HG02943 (cell line): ENCODE data around the gene ENPP1.
"Not testable (repeated sequence)": the region's sequence is repeated elsewhere in the genome, so short reads cannot be mapped to it uniquely, and the experiment has no call there.

ENCODE experiments used
- ATAC-seq: cut with Tn5 transposase; IDR thresholded peaks from one replicate; pipeline ENCODE4 v1.9.1; 2021; ENCODE audit warnings: mild to moderate bottlenecking, low read depth, moderate library complexity; ENCODE audit not compliant: unreplicated experiment

ENPP1 gene

DNA sequence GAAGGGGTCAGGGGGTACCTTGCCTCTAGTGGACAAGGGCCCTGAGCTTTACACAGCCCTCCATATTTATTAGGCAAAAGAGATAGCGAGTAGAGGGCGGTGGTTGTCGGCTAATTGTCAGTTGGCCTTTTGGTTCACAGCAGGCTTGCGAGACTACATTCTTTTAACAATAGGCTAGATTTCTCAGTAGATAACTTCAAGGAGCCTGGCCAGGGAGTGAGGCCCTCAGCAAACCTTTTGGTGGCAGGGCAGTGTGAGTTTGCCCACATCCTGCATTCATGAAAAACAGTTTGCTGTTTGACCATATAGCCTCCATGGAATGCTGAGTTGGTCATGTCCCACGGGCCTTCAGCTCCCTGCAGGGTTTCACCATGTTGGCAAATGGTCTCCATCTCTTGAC is 51.8 kb downstream of the ENPP1 start:
- ATAC-seq: not testable (repeated sequence)

DNA sequence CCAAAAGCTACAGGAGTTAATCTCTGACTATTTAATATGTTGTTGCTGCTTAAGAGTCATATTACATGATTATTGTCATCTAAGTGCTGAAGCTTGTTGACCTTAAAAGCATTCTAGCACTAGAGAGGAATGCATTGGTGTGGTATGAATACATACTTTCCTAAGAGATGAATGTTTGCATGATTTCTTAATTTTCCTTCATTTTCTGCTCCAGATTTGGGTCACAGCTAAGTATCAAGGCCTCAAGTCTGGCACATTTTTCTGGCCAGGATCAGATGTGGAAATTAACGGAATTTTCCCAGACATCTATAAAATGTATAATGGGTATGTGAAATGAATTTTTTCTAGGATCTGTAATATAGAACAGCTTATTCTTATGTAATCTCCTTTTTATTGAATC is 53.6 kb downstream of the ENPP1 start:
- no peak for ATAC-seq

DNA sequence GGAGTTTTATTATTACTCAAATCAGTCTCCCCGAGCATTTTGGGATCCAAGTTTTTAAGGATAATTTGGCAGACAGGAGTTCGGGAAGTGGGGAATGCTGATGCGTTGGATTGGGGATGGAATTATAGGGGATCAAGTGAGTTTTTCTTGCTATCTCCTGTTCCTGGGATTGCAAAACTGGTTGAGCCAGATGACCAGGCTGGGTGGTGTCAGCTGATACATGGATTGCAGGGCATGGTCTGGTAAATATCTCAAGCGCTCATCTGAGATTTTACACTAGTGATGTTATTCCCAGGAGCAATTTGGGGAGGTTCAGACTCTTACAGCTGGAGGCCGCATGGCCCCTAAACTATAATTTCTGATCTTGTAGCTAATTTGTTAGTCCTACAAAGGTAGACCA is 54.7 kb downstream of the ENPP1 start:
- no peak for ATAC-seq

DNA sequence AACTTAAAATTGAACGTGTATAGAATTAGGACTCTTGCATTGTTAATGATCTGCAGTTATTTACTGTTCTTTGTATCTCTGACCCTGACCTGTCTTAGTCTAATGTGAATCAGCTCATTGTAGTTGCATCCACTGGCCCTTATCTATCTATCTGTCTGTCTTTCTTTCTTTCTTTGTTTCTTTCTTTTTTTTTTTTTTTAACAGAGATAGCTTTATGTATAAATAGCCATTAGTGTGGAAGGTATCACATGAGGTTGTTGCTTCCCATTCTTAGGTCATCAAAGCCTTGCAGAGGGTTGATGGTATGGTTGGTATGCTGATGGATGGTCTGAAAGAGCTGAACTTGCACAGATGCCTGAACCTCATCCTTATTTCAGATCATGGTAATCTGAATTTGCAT is 59.9 kb downstream of the ENPP1 start:
- ATAC-seq: no peak

DNA sequence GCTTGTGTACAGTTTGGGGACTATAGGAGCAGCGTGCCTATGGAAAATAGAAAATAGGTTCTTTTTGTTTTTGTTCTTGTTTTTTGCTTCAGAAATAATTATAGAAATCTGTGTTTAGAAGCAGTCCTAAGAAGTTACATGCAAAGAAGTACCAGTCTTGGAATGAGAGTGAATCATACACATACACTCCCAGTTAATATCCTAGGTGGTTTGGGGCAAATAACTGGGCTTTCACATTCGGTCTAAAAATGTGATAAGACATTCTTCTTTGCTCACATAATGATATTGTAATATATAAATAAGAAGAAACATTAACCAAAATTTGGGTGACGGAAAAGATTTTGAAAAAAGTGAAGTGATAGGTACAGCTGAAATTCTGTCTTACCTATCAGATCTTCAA is 61.0 kb downstream of the ENPP1 start:
- ATAC-seq: no peak

DNA sequence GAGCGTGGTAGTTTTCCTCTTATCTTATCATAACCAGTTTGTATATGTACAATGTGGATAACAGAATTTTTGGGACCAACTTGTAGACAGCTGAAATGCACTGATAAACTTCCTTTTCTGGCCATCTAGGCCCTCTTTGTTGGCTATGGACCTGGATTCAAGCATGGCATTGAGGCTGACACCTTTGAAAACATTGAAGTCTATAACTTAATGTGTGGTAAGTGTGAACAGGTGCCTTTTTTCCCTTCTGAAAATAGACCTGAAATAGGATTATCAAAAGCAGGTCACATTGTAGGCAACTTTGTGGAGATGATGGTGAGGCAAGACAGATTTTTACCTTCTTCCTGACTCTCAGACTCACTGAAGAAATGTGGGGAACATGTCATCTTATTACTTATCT is 67.8 kb downstream of the ENPP1 start:
- ATAC-seq: no peak

DNA sequence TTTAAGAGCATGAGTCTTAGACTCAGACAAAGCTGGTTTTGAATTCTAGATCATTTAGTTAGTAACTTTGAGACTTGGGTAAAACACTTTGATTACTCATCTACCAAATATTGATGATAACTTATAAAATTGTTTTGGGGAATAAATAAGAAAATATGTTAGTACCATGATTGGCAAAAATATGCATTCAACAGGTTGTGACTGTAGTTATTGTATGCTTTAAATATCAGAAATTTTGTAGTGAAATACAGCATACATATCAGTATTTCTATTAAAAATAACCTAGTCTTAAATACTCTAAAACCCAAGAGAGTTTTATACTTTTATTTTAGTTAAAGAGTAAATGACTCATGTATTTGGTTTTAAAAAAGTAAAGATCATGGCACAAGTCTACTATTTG is 68.7 kb downstream of the ENPP1 start:
- ATAC-seq: no peak

DNA sequence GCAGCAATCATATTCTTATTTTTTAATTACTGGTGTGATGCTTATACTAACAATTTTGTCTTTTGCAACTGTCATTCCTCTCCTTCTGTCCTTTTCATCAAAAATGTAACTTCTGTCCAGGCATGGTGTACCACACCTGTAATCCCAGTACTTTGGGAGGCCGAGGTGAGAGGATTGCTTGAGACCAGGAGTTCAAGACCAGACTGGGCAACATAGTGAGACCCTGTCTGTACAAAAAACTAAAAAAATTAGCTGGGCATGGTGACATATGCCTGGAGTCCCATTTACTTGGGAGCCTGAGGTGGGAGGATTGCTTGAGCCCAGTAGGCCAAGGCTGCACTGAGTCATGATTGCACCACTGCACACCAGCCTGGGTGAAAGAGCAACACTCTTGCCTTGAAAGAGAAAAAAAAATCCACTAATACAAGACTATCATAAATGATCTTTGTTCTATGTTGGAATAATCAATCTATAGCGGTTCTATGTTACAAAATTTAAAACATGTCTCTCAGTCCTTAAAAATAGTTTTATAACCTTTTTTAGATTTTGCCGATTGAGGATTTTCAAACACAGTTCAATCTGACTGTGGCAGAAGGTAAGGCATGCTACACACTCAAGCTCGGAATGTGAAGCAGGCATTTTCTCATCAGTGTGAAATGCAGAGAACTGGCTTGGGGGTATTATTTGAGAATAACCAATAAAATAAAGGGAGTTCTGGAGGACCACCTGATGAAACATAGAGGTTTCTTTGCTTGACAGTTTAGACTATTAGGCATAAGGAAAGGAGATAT is 70.4 kb downstream of the ENPP1 start:
- ATAC-seq: no peak

DNA sequence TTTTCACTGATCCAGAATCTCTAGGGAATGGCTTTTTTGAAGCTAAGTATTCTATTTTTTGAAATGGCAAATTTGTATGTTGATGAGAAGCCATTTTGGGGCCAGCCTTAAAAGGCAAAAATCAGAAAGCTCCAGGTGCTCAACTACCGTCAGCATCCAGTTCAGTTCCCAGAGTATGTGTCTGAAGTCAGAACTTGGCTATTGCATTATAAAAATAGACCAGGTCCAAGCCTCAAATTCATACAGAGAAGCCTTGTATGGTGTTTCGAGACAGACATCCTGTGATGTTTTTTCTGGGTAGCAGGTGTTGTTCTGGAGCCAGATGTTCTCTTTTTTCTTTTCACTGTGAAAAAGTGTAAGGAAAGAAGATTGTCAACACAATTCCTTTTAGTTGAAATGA is 75.2 kb downstream of the ENPP1 start:
- no peak for ATAC-seq

DNA sequence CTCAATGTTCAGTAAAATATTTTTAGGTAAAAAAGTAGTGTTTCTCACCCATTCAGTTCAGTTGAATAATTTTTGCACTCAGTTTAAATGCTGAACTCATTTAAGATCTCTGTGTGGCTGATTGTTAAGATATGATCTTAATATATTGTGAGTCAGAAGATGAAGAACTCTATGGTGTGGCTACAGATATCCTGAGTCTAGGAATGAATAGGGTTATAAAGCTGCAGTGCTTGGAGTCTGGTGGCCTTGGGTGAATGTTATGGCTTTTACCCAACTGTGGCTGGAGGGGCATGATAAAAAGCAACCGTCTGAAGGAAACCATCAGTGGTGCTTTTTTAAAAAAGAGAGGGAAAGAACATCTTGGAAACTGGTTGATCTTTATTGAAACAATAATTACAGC is 77.4 kb downstream of the ENPP1 start:
- ATAC-seq: no peak

DNA sequence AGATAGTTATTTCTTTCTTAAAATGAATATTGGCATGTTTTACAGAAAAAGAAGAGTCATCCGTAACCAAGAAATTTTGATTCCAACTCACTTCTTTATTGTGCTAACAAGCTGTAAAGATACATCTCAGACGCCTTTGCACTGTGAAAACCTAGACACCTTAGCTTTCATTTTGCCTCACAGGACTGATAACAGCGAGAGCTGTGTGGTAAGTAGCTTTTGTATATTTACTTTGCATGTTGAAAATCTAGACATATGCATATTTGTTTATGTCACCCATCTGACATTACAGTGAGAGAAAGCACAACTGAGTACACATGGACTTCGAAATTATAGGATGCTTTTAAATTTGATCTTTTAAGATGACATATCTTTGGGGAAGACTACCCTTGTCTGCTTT is 78.7 kb downstream of the ENPP1 start:
- ATAC-seq: no peak

DNA sequence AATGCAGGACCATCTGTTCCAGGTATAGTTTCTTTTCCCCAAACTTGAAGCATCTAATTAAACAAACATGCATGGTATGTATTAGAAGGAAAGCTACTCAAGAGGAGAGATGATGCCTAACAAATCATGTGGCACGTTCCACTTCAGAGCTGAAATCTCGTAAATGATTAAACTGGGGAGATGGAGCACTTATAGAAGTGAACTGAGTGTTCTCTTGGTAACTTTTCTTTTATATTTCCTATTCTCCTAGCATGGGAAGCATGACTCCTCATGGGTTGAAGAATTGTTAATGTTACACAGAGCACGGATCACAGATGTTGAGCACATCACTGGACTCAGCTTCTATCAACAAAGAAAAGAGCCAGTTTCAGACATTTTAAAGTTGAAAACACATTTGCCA is 82.3 kb downstream of the ENPP1 start:
- no peak for ATAC-seq

DNA sequence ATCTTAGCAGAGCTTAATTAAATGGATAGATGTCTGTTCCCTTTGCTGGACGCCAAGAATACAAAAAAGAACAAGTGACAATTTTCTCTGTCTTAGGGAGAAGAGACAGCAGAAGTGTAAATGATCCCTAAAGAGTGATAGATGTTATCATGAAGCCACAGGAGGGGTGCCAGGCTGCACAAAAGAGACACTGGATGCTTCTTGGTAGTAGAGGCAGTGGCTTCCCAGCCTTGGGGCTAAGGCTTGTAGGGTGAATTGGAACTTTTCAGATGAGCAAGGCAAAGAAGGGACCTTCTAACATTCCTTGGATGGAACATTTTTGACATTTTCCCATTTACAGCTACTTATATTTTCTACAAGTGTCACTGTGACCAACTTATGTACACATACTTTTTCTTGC is 85.4 kb downstream of the ENPP1 start:
- ATAC-seq: no peak

DNA sequence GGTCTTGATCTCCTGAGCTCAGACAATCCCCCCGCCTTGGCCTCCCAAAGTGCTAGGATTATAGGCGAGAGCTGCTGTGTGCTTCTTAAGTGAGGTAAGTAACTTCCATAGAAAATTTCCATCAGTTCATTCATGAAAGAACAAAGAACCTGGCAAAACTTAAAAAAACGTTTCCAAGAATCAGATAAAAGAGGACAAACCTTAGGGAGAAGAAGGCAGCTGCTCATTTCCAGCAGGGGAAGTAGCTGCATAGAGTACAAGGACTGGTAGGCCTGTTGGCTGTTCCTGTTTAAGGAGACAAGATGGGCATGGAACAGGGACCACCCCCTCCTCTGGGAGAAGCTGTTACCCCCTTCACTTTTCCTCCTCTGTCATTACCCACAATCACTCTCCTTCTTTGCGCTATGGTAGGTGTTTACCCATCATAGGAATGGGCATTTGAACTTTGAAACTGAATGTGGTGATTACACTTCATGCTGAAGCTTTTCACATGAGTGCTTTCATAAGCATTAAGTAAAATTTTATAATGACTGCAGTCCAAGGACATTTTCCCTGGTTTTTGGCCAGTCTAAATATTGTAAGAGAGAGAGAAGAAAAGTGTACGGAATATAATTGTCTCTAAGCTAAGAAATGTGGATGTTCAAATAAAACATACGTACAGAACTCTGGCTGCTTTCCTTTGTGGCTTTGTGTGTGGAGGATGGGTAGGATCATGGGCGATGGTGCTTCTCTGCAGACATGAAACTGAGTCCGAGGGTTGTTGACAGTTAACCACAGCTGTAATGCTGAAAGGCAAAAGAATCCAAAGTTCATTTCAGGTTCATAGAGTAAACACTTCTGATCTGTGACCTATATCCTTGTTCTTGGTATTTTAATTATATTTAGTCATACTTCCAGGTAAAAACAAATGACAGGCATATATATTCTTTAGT is 86.9 kb downstream of the ENPP1 start:
- no peak for ATAC-seq

DNA sequence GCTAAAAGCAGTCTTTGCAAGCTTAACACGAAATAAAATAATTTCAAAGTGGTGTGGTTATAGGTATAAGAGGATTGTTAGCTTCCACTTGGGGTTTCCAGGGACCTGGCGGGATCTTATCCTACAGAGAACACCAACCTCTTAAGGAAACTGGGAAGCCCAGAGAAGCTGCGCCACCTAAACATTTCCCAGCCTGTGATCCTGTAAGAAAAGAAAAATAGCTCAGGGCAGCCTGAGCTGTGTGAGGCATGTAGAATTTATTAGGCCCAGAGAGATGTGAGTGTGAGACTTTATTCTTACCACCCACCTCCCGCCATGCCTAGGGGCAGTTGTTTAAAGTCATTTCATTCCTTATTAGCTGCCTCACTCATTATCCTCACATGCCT is 89.2 kb downstream of the ENPP1 start:
- ATAC-seq: no peak

DNA sequence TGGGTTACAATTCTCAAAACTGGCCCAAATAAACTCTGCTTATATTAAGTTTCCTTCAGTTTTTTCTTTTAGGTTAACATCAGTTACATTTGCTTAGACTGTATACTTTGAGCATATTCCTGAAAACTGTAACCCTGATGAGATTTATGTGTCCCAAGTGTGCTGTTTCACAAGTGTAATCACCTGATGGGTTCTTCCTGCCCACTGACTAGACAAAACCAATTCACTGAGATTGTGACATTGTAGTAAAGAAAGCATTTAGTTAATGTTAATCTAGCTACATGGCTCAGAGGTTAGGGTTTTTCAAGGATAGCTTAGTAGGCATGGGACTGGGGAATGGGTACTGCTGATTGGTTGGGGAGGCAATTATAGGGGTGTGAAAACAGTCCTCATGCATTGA is 89.8 kb downstream of the ENPP1 start:
- ATAC-seq: no peak

DNA sequence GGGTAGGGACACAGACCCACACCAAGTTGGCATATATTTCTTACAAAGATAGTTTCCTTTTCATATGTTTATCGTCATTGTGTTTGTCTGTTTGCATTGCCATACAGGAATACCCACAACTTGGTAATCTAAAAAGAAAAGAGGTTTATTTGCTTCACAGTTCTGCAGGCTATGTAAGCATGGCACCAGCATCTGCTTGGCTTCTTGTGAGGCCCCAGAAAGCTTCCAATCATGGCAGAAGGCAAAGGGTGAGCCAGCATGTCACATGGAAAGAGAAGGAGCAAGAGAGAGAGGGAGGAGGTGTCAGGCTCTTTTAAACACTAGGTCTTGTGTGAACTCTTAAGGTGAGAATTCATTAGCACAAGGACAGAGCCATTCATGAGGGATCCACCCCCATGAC is 90.9 kb downstream of the ENPP1 start:
- no peak for ATAC-seq

DNA sequence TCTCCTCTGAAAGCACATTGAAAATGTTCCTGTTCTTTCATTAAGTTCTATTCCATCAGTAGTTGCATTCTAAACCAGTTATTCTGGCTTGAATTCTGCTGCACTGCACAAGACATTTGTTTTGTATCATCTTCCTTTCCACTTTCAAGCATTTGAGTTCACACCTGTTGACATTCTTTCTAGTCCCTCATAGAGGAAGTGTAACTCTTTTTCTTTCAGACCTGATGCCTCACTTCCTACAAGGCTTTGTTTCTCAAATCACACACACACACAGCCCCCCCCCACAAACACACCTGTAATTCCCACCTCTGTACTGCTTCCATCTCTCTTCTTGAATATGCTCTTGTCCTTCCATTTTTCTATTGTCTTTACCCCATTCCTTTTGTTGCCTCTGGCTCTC is 92.4 kb downstream of the ENPP1 start:
- ATAC-seq: no peak

DNA sequence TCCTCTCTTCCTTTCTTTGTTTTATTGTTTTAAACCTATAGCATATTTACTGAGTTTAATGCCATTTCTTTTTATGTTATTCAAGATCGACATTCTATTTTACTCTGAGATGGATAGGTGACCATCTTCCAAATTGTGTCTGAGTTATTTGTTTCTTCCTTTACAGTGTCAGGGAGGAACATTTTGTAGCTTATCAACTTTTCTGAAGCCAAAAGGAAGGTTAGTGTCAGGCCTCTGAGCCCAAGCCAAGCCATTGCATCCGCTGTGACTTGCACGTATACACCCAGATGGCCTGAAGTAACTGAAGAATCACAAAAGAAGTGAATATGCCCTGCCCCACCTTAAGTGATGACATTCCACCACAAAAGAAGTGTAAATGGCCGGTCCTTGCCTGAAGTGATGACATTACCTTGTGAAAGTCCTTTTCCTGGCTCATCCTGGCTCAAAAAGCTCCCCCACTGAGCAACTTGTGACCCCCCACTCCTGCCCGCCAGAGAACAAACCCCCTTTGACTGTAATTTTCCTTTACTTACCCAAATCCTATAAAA is 93.6 kb downstream of the ENPP1 start:
- not testable (repeated sequence) for ATAC-seq

DNA sequence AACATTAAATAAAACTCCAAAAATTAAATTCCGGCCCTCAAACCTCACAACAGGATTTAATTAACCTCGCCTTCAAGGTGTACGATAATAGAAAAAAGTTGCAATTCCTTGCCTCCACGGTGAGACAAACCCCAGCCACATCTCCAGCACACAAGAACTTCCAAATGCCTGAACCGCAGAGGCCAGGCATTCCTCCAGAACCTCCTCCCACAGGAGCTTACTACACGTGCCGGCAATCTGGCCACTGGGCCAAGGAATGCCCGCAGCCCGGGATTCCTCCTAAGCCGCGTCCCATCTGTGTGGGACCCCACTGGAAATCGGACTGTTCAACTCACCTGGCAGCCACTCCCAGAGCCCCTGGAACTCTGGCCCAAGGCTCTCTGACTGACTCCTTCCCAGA is 95.9 kb downstream of the ENPP1 start:
- ATAC-seq: not testable (repeated sequence)

DNA sequence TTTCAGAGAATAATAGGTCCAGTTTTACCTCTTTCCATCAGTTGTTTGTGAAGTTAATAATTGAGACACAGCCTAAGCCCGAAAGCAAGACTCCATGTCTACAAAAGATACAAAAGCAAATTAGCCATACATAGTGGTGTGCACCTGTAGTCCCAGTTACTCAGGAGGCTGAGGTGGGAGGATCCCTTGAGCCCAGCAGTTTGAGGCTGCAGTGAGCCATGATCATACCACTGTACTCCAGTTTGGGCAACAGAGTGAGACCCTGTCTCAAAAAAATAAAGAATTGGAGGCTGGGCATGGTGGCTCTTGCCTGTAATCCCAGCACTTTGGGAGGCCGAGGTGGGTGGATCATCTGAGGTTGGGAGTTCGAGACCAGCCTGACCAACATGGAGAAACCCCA is 101.0 kb downstream of the ENPP1 start:
- not testable (repeated sequence) for ATAC-seq
